Skeletal muscle satellite cell (primary cell): Measurements from ENCODE around the gene TSPAN14.
"Not testable (repeated sequence)": the region's sequence is repeated elsewhere in the genome, so short reads cannot be mapped to it uniquely, and the experiment has no call there.

Source experiments
- H3K27me3 ChIP-seq: 2 replicates; pipeline ENCODE4 v1.7.0; 2013; ENCODE audit warnings: low read length; ENCODE audit not compliant: control insufficient read depth, insufficient read depth
- H3K36me3 ChIP-seq: 2 replicates; pipeline ENCODE4 v1.7.0; 2013; ENCODE audit warnings: mild to moderate bottlenecking, control low read depth, low read length; ENCODE audit not compliant: insufficient read depth
- H3K4me1 ChIP-seq: 2 replicates; pipeline ENCODE4 v1.7.0; 2013; ENCODE audit warnings: low read length; ENCODE audit not compliant: control insufficient read depth, insufficient read depth
- H3K4me2 ChIP-seq: 2 replicates; pipeline ENCODE4 v1.7.0; 2013; ENCODE audit warnings: mild to moderate bottlenecking, low read length
- H3K4me3 ChIP-seq: 2 replicates; pipeline ENCODE4 v1.7.0; 2013; ENCODE audit warnings: low read length
- H3K9ac ChIP-seq: 2 replicates; pipeline ENCODE4 v1.7.0; 2013; ENCODE audit warnings: mild to moderate bottlenecking, low read depth, low read length, moderate library complexity
- H3K9me3 ChIP-seq: replicated peaks from 2 replicates; pipeline ENCODE4 v1.7.0; 2013; ENCODE audit warnings: mild to moderate bottlenecking, control low read depth, low read length

The TSPAN14 gene

DNA sequence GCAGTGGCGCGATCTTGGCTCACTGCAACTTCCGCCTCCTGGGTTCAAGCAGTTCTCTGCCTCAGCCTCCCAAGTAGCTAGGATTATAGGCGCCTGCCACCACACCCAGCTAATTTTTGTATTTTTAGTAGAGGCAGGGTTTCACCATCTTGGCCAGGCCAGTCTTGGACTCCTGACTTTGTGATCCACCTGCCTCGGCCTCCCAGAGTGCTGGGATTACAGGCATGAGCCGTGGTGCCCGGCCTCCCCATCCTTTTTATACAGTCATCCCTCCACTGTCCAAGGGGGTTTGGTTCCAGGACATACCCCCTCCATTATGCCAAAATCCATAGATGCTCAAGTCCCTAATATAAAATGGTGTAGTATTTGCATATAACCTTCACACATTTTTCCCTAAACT lies 21.5 kb downstream of the TSPAN14 start:
- H3K4me3 ChIP-seq, H3K4me2 ChIP-seq, H3K9me3 ChIP-seq, H3K27me3 ChIP-seq, H3K36me3 ChIP-seq, H3K9ac ChIP-seq: not testable (repeated sequence)
- peaks cover 24% of the 10 kb centered on the region for H3K4me1 ChIP-seq

DNA sequence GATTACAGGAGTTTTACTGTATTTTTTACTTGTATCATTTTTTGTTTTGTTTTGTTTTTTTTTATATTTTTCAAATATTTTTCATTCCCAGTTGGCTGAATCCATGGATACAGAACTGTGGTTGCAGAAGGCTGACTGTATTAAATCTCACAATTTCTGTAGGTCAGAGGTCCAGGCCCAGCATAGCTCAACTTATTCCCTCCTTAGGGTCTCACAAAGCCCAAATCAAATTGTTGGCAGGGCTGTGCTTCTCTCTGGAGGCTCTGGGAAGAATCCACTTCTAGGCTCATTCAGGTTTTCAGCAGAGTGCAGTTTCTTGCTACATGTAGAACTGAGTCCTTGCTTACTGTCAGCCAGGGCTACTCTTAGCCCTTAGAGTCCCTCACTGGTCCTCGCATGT lies 22.6 kb downstream of the TSPAN14 start:
- no peaks in the 10 kb centered on the region for H3K27me3 ChIP-seq
- H3K9ac ChIP-seq = no peak overlapping the region
- peaks cover 7% of the 10 kb centered on the region for H3K9me3 ChIP-seq
- H3K36me3 ChIP-seq = no peaks in the 10 kb centered on the region
- no peak overlapping the region for H3K4me2 ChIP-seq
- no peak overlapping the region for H3K4me3 ChIP-seq
- H3K4me1 ChIP-seq = peaks cover 23% of the 10 kb centered on the region

DNA sequence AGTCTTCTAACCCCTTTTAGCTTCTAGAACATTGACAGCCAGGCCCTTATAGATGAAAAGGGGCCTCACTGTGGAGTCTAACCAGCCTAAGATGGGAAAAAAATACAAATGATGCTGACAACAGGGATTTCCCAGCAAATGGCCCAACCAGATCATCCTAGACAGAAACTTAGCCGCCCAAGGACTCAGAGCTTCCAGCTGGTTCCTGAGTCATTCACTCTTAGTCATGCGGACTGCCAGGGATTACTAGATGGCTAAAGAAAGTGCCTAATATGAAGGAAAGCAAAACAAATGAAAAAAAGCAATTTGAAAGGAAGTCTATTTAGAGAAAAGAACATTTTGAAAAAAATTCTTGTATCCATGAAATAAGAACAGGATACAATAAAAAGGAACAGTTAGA lies 23.7 kb downstream of the TSPAN14 start:
- Histone ChIP-seq H3K9me3 (peaks cover 7% of the 10 kb centered on the region), H3K4me3 (no peak overlapping the region), H3K27me3 (no peaks in the 10 kb centered on the region), H3K4me2 (no peak overlapping the region), H3K9ac (no peak overlapping the region), H3K4me1 (peaks cover 12% of the 10 kb centered on the region), H3K36me3 (no peaks in the 10 kb centered on the region)

DNA sequence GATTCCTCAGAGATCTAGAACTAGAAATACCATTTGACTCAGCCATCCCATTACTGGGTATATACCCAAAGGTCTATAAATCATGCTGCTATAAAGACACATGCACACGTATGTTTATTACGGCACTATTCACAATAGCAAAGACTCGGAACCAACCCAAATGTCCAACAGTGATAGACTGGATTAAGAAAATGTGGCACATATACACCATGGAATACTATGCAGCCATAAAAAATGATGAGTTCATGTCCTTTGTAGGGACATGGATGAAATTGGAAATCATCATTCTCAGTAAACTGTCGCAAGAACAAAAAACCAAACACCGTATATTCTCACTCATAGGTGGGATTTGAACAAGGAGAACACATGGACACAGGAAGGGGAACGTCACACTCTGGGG lies 26.3 kb downstream of the TSPAN14 start:
- not testable (repeated sequence) for H3K4me1 ChIP-seq, H3K36me3 ChIP-seq, H3K9me3 ChIP-seq, H3K4me2 ChIP-seq, H3K27me3 ChIP-seq, H3K9ac ChIP-seq, H3K4me3 ChIP-seq

DNA sequence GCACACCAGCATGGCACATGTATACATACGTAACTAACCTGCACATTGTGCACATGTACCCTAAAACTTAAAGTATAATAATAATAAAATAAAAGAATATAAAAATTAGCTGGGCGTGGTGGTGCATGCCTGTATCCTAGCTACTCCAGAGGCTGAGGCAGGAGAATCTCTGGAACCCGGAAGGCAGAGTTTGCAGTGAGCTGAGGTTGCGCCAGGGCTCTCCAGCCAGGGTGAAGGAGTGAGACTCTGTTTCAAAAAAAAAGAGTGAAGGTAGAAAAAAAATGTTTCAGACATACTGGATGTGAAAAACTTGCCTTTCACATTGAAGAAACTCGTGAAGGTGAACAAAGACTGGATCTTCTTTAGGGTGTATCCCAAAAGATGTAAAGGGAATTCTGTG lies 26.7 kb downstream of the TSPAN14 start:
- H3K4me2 ChIP-seq = no peak overlapping the region
- H3K4me3 ChIP-seq = no peak overlapping the region
- H3K9me3 ChIP-seq = peaks cover 7% of the 10 kb centered on the region
- H3K27me3 ChIP-seq = no peaks in the 10 kb centered on the region
- H3K4me1 ChIP-seq = no peaks in the 10 kb centered on the region
- no peak overlapping the region for H3K9ac ChIP-seq
- no peaks in the 10 kb centered on the region for H3K36me3 ChIP-seq

DNA sequence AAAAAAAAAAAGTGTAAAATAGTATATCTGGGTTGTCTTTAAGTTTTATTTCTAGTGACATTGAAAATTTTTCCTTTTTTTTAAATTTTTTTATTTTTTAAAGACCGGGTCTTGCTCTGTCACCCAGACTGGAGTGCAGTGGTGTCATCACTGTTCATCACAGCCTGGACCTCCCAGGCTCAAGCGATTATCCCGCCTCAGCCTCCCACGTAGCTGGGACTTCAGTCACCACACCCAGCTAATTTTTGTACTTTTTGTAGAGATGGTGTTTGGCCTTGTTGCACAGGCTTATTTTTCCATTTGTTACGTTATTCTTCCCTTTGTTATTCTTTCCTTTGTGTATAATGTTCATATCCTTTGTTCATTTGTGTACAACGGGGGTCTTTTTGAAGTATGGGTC lies 30.1 kb downstream of the TSPAN14 start:
- H3K4me3 ChIP-seq = no peak overlapping the region
- no peaks in the 10 kb centered on the region for H3K4me1 ChIP-seq
- no peaks in the 10 kb centered on the region for H3K27me3 ChIP-seq
- H3K9me3 ChIP-seq = no peaks in the 10 kb centered on the region
- H3K4me2 ChIP-seq = no peak overlapping the region
- H3K9ac ChIP-seq = no peak overlapping the region
- H3K36me3 ChIP-seq = no peaks in the 10 kb centered on the region

DNA sequence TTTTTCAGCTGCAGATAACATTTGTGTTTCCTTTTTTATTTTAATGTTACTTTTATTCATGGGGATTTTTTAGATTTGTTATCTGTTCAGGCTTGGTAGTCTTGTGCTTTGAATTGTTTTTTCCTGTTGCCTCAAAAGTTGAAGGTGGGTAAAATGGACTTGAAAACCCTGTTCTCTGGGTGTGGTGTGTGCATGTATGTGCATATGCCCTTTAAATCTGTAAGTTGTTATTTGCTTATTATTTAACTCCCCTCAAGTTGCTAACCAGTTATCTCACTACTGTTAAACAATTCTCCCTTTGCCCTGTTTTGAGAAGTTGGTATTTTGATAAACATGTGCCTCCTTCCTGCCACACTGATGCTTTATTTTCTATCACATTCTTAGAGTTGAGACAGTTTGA lies 30.6 kb downstream of the TSPAN14 start:
- Histone ChIP-seq H3K4me1 (no peaks in the 10 kb centered on the region), H3K27me3 (no peaks in the 10 kb centered on the region), H3K9me3 (no peaks in the 10 kb centered on the region), H3K4me3 (no peak overlapping the region), H3K9ac (no peak overlapping the region), H3K4me2 (no peak overlapping the region), H3K36me3 (no peaks in the 10 kb centered on the region)

DNA sequence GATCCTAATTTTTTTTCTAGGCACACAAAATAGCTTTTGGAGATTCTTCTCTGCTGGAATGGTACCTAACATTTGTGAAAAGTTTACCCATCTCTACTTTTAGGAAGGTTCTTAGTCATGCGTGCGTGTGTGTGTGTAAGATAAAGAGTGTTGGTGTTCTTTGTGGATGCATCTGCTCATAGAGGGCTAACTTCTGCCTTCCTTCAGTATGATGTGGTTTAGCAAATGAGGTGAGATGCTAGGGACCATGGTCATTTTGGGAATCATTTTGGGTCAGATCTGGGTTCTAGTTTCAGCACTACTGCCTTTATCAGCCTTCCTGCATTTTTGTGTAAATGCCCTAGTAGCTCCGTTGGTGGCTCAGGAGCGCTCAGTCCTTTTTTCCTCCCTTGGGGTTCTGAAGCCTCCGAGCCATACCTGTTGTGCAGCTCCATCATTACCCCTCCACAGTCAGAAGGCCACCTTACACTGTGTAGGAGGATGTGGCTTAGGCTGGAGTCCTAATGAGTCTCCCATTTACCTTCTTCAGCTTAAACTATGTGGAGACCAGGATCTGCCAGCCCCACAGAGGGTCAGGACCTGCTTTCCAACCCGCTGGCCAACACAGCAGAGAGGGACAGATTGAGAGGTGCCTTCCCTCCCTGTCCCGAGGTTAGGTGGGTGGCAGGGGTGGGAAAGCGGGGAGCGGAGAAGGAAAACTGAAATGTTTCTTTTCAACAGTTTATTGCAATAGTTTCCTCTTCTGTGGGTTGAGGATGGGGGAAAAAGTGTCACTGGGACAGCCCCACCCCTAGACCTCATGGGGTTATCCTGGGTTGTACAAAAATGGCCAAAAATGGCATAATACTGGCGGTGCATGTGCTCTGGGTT lies 31.2 kb downstream of the TSPAN14 start:
- no peak overlapping the region for H3K9ac ChIP-seq
- no peaks in the 10 kb centered on the region for H3K27me3 ChIP-seq
- no peaks in the 10 kb centered on the region for H3K4me1 ChIP-seq
- no peaks in the 10 kb centered on the region for H3K9me3 ChIP-seq
- no peak overlapping the region for H3K4me3 ChIP-seq
- H3K36me3 ChIP-seq = no peaks in the 10 kb centered on the region
- no peak overlapping the region for H3K4me2 ChIP-seq

DNA sequence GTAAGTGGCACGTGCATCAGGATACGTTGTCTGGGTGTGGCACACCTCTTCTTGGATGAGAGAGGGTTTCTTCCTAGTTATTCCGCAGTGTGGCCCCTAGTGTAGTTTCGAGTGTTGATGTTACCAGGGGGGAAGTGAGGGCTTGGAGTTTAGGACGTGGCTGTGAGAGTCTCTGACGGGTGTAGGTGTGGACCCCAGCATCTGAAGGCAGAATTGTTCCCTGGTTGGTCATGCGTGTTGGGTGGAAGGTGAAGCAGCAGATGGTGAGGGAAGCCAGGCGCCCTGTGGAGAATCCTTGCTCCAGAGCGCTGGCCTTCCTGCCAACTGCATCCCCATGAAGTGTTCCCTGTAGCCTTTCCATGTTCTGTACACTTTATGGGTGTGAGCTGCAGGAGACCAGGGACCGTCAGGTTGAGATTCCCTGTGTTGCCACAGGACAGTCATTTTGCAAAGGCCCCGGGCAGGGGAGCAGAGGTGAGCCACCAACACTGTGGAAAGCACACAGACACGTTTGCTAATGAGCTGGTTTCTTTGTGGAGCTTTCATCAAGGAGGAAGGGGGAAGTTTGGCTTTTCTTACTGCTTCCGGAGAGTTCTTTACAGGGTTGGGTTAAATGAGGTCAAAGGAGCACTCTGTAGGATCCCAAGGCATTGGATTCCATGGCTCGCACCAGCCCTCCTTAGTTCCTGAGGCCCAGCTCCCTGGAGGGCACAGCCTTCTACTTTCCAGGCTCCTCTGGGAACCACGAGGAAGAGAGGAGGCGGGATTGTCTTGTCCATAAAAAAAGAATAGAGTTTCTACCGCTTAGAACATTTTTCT lies 32.0 kb downstream of the TSPAN14 start:
- Histone ChIP-seq H3K9ac (no peak overlapping the region), H3K4me3 (no peak overlapping the region), H3K27me3 (no peaks in the 10 kb centered on the region), H3K4me1 (no peaks in the 10 kb centered on the region), H3K36me3 (peaks cover 3% of the 10 kb centered on the region), H3K9me3 (no peaks in the 10 kb centered on the region), H3K4me2 (no peak overlapping the region)

DNA sequence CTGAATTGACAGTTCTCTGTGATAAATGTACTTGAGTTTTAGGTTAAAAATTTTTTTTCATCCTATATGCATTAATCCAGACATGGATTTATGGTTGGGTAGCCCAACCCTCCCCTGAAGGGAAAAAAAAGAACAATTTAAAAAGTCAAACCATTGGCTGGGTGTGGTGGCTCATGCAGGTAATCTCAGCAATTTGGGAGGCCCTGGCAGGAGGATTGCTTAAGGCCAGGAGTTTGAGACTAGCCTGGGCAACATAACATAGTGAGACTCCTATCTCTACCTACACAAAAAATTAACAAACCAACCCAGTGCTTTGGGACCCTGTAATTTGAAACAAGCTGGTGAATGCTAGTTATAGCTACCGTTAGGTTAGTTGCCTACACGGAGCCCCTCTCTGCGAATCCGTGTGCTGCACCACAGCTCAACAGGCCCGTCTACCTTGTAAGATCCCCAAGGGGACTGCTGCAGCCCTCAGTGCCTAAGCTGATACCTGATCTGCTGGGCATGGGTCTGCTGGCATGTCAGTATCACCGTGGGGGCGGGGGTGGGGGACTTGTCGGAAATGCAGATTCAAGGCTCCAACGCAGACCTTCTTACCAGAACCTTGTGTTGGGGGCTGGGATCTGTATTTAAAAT lies 32.8 kb downstream of the TSPAN14 start:
- Histone ChIP-seq H3K4me1 (no peaks in the 10 kb centered on the region), H3K36me3 (peaks cover 9% of the 10 kb centered on the region)

DNA sequence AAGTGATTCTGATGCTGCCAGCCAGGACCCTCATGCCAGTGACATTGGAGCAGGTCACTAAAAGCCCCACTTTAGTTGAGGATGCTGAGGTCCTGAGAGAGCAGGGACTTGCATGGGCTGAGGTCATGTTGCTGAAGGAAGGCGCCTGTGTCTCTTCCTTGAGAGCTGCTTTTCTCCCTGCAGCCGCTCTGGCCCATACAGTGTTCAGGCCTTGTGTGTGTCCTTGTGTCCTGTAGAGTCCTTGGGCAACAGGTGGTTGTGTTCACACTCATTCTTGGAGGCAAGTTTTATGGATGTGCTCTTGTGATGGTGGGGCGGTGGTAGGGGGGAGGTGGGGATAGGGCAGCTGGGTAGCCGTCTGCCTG lies 33.3 kb downstream of the TSPAN14 start:
- H3K9ac ChIP-seq = no peak overlapping the region
- H3K4me2 ChIP-seq = no peak overlapping the region
- H3K27me3 ChIP-seq = no peaks in the 10 kb centered on the region
- no peak overlapping the region for H3K4me3 ChIP-seq
- H3K9me3 ChIP-seq = no peaks in the 10 kb centered on the region
- H3K4me1 ChIP-seq = no peaks in the 10 kb centered on the region
- H3K36me3 ChIP-seq = peaks cover 9% of the 10 kb centered on the region

More for the DNA sequence above, 32.8 kb downstream of the TSPAN14 start:
- no peaks in the 10 kb centered on the region for H3K27me3 ChIP-seq
- no peak overlapping the region for H3K9ac ChIP-seq
- no peak overlapping the region for H3K4me3 ChIP-seq
- H3K9me3 ChIP-seq = no peaks in the 10 kb centered on the region
- H3K4me2 ChIP-seq = no peak overlapping the region
